Coronary artery (tissue), 2 donors: ENCODE measurements around the gene ZBTB24.

ENCODE experiments used
- DNase-seq: peaks from one replicate; pipeline ENCODE4 v3.0.0-alpha.2; 2017; ENCODE audit warnings: low spot score
- H3K27ac ChIP-seq, 2 donors: fragments of 200-600 bp; sonication (generic); one replicate each; pipeline ENCODE4 v1.5.1; 2016 to 2019
- H3K4me3 ChIP-seq: fragments of 200-600 bp; sonication (generic); 2 replicates; pipeline ENCODE4 v1.5.1; 2016; ENCODE audit warnings: mild to moderate bottlenecking, moderate library complexity
- CTCF ChIP-seq: fragments of 200-600 bp; sonication (generic); IDR thresholded peaks from one replicate; pipeline ENCODE4 v1.5.1; 2019; ENCODE audit warnings: antibody characterized with exemption

The ZBTB24 gene

GRCh38 chr6:109449795-109450673, 33.0 kb downstream of the ZBTB24 start:
- TF ChIP-seq CTCF = no peak
- Histone ChIP-seq H3K27ac (no peak overlapping the region), H3K4me3 (no peak overlapping the region)
- no peak for DNase-seq

- DNase-seq = no peak
- no peak for TF ChIP-seq CTCF
Observed at GRCh38 chr6:109449064-109449794, 33.8 kb downstream of the ZBTB24 start.

GRCh38 chr6:109448615-109449014, 34.4 kb downstream of the ZBTB24 start:
- no peak overlapping the region for H3K27ac ChIP-seq

More at GRCh38 chr6:109449064-109449794, 33.8 kb downstream of the ZBTB24 start:
- no peak overlapping the region for H3K27ac ChIP-seq
- no peak overlapping the region for H3K4me3 ChIP-seq

GRCh38 chr6:109447878-109448555, 35.0 kb downstream of the ZBTB24 start:
- DNase-seq = no peak
- no peak overlapping the region for H3K4me3 ChIP-seq
- TF ChIP-seq CTCF = no peak
- no peak overlapping the region for H3K27ac ChIP-seq

More at GRCh38 chr6:109448615-109449014, 34.4 kb downstream of the ZBTB24 start:
- DNase-seq = no peak
- no peak overlapping the region for H3K4me3 ChIP-seq
- TF ChIP-seq CTCF = no peak

- TF ChIP-seq CTCF = no peak
- Histone ChIP-seq H3K4me3 (no peak overlapping the region), H3K27ac (no peak overlapping the region)
- DNase-seq = no peak
Observed at GRCh38 chr6:109447087-109447486, 35.9 kb downstream of the ZBTB24 start.

GRCh38 chr6:109446541-109446940, 36.5 kb downstream of the ZBTB24 start:
- TF ChIP-seq CTCF = no peak
- no peak overlapping the region for H3K4me3 ChIP-seq
- no peak overlapping the region for H3K27ac ChIP-seq
- DNase-seq = no peak
